ENCODE results near the gene DIS3L.
"Not testable (repeated sequence)": the region's sequence is repeated elsewhere in the genome, so short reads cannot be mapped to it uniquely, and the experiment has no call there.

Gene DIS3L

DNA sequence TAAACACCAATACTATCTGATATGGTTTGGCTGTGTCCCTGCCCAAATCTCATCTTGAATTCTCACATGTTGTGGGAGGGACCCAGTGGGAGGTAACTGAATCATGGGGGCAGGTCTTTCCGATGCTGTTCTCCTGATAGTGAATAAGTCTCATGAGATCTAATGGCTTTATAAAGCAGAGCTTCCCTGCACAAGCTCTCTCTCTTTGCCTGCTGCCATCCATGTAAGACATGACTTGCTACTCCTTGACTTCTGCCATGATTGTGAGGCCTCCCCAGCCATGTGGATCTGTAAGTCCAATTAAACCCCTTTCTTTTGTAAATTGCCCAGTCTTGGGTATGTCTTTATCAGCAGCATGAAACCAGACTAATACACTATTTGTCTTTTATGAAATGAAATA is 30.5 kb upstream of the DIS3L start:
- not testable (repeated sequence) for H3K27ac Mint-ChIP-seq; H3K4me3 Mint-ChIP-seq; H3K9me3 Mint-ChIP-seq; H3K36me3 Mint-ChIP-seq (ENCODE audit: low read depth); H3K4me1 Mint-ChIP-seq (ENCODE audit: low read depth)
- peaks cover 29% of the 10 kb centered on the region for H3K27me3 Mint-ChIP-seq

DNA sequence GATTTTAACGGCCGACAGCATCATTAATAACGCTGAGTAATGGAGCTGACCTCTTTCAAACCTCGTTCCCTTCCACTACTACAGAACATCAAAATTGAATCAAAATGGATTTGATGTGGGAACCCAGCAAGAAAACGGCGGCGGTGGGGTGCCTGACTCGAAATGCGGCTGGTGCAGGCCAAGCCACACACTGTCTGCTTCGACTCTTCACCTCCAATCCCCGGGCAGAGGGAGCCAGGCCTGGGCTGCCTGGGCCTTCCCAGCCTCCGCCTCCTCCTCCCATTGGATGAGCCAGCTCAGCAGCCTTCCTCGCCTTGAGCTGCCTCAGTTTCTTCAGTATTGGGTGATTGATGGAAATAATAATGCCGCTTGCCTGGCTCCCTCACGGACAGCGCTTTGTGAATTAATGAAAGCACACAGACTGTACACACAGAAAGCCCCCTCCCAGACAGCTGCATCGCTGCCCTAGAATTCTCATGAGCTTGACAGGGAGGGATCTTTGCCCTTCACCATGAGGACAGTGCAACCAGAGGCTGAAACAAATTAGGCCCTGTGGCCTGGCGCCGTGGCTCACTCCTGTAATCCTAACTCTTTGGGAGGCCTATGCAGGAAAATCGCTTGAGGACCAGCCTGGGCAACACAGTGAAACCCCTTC is 28.4 kb upstream of the DIS3L start:
- H3K36me3 Mint-ChIP-seq (ENCODE audit: low read depth), result no peaks in the 10 kb centered on the region
- H3K27me3 Mint-ChIP-seq, result peaks cover 26% of the 10 kb centered on the region
- no peaks in the 10 kb centered on the region for H3K4me1 Mint-ChIP-seq (ENCODE audit: low read depth)
- no peak overlapping the region for H3K4me3 Mint-ChIP-seq
- H3K27ac Mint-ChIP-seq, result no peak overlapping the region
- H3K9me3 Mint-ChIP-seq, result peaks cover 9% of the 10 kb centered on the region

DNA sequence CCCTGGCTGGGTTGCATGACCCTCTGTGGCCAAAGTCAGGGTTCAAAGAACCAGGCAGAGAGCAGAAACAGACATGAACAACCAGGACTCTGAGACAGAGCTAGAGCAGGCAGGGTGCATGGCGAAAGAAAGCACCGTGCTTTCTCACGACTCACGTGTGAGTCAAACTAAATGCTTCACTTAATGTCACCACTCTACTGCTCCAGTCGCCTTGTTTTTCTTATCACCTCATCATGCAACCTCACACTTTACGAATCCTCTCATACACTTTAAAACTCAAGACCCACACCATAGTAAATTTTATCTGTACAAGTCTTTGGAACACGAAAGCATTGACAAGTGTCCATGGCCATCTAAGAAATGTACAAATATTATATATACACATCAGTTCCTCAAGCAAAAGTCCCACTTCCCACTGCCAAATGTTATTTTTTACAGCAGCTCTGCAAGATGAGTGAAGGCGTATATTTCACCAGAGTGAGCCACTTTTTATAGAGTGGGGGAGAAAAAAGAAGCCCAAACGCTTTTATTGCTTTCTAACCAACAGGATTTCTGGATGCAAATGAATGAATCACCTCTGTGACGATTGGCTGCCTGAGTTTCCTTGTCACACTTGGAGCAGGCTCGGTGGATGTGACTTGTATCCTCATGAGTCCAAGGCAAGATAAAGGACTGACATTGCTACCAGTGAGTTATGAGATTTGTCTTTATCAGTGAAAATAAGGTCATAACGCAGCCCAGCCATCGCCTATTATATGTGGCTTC is 23.9 kb upstream of the DIS3L start:
- Mint-ChIP-seq H3K27me3 (peaks cover 5% of the 10 kb centered on the region), H3K27ac (no peak overlapping the region), H3K9me3 (no peaks in the 10 kb centered on the region), H3K4me1 (ENCODE audit: low read depth) (peaks cover 4% of the 10 kb centered on the region), H3K4me3 (no peak overlapping the region), H3K36me3 (ENCODE audit: low read depth) (no peaks in the 10 kb centered on the region)

DNA sequence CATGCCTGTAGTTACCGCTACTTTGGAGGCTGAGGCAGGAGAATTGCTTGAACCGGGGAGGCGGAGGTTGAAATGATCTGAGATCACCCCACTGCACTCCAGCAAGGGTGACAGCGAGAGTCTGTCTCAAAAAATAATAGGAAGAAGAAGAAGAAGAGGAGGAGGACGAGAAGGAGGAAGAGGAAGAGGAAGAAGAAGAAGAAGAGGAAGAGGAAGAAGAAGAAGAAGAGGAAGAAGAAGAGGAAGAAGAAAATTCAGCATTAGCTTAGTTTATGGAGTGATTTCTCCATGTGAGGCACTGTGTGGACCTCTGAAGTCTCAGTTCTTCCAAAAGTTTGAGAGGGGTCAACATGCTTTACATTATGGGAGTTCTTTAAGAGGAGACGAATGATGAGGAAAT is 22.4 kb upstream of the DIS3L start:
- no peak overlapping the region for H3K4me3 Mint-ChIP-seq
- peaks cover 4% of the 10 kb centered on the region for H3K4me1 Mint-ChIP-seq (ENCODE audit: low read depth)
- H3K36me3 Mint-ChIP-seq (ENCODE audit: low read depth), result no peaks in the 10 kb centered on the region
- H3K9me3 Mint-ChIP-seq, result no peaks in the 10 kb centered on the region
- H3K27me3 Mint-ChIP-seq, result peaks cover 5% of the 10 kb centered on the region
- no peak overlapping the region for H3K27ac Mint-ChIP-seq

DNA sequence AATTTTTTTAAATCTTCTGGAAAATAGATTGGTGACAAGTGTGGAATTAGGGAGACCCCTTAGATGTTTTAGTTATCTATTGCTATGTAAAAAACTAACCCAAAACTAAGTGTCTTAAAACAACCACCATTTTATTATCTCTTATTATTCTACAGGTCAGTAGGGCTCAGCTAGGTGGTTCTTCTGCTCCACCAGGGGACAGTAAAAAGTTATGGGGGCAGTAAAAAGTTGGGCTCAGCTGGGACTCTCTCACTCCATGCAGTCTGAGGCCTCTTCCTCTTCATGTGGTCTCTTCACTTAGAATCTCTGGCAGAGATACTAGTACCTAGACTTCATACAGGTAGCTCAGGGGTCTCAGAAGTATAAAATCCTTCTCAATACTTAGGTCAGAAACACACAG is 18.0 kb upstream of the DIS3L start:
- Mint-ChIP-seq H3K9me3 (no peaks in the 10 kb centered on the region), H3K27ac (no peak overlapping the region), H3K4me1 (ENCODE audit: low read depth) (peaks cover 4% of the 10 kb centered on the region), H3K4me3 (no peak overlapping the region), H3K36me3 (ENCODE audit: low read depth) (no peaks in the 10 kb centered on the region), H3K27me3 (peaks cover 3% of the 10 kb centered on the region)

DNA sequence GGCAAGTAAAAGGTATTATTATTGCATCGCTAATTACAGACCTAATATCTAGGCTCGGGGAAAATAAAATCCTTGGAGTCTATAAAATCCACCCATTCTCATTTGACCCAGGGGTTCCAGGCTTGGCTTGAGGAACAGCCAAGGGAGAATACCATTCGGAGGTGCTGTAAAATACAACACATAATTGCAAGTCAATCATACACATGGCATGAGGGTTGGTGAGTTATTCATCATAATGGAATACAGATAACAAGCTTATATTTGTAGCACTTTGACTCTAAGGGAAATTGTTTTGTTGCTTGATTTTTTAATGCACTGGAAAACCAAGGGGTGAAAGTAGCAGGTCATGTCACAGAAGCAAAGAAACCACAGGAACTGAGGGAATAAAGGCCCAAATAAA is 16.8 kb upstream of the DIS3L start:
- Mint-ChIP-seq H3K4me1 (ENCODE audit: low read depth) (no peaks in the 10 kb centered on the region), H3K27me3 (peaks cover 3% of the 10 kb centered on the region), H3K4me3 (no peak overlapping the region), H3K36me3 (ENCODE audit: low read depth) (no peaks in the 10 kb centered on the region), H3K27ac (no peak overlapping the region), H3K9me3 (no peaks in the 10 kb centered on the region)

DNA sequence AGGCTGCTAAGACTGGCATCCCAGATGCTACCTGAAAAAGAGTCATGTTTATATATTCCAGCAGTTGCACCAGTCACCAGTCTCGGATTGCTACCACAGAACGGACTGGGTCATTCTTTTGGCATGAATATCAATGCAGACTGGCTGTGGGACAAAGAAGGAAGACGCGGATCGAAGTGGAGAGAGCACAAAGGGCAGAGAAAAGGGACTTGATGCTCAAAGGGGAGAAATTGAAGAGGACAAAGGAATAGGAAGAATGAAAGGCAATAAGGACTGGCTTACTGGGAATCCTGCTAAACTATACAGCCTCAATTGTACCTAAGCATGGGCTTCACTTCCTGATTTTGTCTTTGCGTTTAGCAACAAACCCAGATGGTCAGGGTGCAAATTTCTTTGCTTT is 15.3 kb upstream of the DIS3L start:
- Mint-ChIP-seq H3K4me1 (ENCODE audit: low read depth) (no peaks in the 10 kb centered on the region), H3K36me3 (ENCODE audit: low read depth) (no peaks in the 10 kb centered on the region), H3K27ac (no peak overlapping the region), H3K27me3 (peaks cover 3% of the 10 kb centered on the region), H3K9me3 (no peaks in the 10 kb centered on the region), H3K4me3 (no peak overlapping the region)

DNA sequence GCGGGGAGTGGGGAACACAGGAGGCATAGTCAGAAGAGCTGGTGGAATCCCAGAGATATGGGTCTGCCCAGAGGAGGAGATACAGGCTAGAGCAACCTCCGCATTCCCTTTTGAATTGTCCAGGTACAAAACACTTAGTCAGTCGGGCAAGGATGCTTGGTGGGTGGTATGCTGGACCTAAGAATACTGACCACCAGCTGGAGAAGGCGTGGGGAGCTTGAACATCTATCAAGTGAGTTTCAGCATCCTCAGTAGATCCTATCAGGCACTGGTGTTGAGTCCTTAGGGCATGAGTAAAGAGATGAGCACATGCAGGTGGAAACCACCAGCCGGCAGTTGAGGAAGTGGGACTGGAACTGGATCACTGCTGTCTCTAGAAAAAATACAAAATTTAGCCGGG is 14.7 kb upstream of the DIS3L start:
- peaks cover 3% of the 10 kb centered on the region for H3K27me3 Mint-ChIP-seq
- H3K9me3 Mint-ChIP-seq, result no peaks in the 10 kb centered on the region
- no peak overlapping the region for H3K4me3 Mint-ChIP-seq
- no peak overlapping the region for H3K27ac Mint-ChIP-seq
- no peaks in the 10 kb centered on the region for H3K36me3 Mint-ChIP-seq (ENCODE audit: low read depth)
- no peaks in the 10 kb centered on the region for H3K4me1 Mint-ChIP-seq (ENCODE audit: low read depth)

DNA sequence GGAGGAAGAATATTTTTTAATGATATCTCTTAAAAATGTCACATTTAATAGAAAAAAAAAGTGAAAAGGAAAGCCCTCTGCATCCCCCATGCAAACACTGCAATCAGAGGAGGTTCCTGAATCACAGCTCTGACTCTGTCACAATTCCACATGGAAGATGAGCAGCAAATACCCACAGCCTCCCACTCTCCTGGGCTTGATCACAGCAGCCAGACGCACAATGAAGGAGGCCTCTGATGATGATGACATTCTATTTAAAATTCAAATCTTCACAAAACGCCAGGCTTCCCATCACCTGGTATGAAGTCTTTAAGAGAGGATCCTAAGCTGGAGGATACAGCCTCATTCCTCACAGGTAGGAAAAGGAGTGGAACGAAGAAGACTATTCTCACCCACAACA is 9.1 kb upstream of the DIS3L start:
- Mint-ChIP-seq H3K9me3 (no peaks in the 10 kb centered on the region), H3K27ac (no peak overlapping the region), H3K4me1 (ENCODE audit: low read depth) (peaks cover 5% of the 10 kb centered on the region), H3K36me3 (ENCODE audit: low read depth) (no peaks in the 10 kb centered on the region), H3K27me3 (peaks cover 3% of the 10 kb centered on the region), H3K4me3 (no peak overlapping the region)

DNA sequence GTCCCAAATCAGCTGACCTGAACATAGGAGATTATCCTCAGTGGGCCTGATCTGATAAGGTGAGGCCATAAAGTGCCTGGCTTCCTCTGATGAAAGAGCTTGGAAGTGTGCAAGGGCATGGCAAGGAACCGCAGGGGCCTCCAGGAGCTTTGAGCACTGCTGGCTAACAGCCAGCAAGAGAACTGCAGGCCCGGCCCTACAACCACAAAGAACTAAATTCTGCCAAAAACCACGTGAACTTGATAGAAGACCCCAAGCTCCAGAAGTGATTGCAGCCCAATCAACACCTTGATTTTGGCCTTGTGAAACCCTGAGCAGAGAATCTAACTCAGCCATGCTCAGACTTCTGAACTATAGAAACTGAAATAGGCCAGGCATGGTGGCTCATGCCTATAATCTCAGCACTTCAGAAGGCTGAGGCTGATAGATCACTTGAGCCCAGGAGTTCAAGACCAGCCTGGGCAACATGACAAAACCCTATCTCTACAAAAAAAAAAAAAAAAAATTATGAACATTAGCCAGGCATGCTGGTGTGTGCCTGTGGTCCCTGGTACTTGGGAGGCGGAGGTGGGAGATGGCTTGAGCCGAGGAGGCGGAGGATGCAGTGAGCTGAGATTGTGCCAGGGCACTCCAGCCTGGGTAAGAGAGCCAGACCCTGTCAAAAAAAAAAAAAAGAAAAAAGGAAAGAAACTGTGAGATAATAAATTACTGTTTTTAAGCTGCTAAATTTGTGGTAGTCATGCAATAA is 7.7 kb upstream of the DIS3L start:
- H3K4me1 Mint-ChIP-seq (ENCODE audit: low read depth), result peaks cover 12% of the 10 kb centered on the region

DNA sequence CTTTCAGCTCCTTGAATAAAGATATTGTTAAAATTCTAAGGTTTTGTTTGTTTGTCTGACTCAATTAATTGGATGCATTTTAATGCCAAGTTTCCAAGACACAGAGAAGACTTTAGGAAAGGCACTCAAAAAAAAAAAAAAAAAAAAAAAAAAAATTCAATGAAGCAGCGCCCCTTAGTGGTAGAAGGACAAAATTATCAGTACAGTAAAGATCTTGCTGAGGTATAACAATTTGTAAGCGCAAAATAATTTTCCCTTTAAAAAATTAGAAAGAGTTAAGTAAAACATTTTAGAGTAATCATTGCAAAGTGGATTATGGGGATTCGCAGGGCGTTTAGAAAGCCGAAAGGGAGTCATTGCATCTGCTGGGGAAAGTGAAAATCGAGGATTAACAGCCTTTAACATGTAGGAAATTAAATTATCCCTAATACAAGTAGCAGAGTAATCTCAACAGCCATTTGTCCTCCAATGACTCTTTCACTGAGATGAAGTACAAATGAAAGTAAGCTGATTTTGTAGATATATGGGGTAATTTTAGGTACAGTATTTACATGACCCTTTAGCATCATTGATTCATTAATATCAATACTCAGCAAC is 5.8 kb upstream of the DIS3L start:
- H3K4me1 Mint-ChIP-seq (ENCODE audit: low read depth), result peaks cover 23% of the 10 kb centered on the region
- H3K9me3 Mint-ChIP-seq, result no peaks in the 10 kb centered on the region
- H3K4me3 Mint-ChIP-seq, result no peak overlapping the region
- H3K27me3 Mint-ChIP-seq, result no peaks in the 10 kb centered on the region
- no peak overlapping the region for H3K27ac Mint-ChIP-seq
- no peaks in the 10 kb centered on the region for H3K36me3 Mint-ChIP-seq (ENCODE audit: low read depth)

More for the DNA sequence above, 7.7 kb upstream of the DIS3L start:
- Mint-ChIP-seq H3K36me3 (ENCODE audit: low read depth) (no peaks in the 10 kb centered on the region), H3K27ac (no peak overlapping the region), H3K27me3 (no peaks in the 10 kb centered on the region), H3K9me3 (no peaks in the 10 kb centered on the region), H3K4me3 (no peak overlapping the region)

DNA sequence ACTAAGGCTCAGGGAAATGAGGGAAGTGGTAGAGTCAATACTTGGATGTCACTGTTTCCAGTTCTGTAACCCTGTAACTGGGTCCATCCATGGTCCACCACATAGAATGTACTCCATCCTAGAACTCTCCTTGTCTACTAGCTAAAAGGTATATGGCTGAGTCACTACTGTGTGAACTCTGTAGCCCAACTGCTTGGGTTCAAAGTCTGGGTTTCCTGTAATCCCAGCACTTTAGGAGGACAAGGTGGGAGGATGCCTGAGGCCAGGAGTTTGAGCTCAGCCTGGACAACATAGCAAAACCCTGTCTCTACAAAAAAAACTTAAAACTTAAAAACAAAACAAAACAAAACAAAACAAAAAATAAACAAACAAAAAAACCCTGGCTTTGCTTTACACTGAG is 5.3 kb upstream of the DIS3L start:
- Mint-ChIP-seq H3K4me3 (no peak overlapping the region), H3K4me1 (ENCODE audit: low read depth) (peaks cover 25% of the 10 kb centered on the region), H3K36me3 (ENCODE audit: low read depth) (no peaks in the 10 kb centered on the region), H3K27me3 (no peaks in the 10 kb centered on the region), H3K9me3 (no peaks in the 10 kb centered on the region), H3K27ac (no peak overlapping the region)

DNA sequence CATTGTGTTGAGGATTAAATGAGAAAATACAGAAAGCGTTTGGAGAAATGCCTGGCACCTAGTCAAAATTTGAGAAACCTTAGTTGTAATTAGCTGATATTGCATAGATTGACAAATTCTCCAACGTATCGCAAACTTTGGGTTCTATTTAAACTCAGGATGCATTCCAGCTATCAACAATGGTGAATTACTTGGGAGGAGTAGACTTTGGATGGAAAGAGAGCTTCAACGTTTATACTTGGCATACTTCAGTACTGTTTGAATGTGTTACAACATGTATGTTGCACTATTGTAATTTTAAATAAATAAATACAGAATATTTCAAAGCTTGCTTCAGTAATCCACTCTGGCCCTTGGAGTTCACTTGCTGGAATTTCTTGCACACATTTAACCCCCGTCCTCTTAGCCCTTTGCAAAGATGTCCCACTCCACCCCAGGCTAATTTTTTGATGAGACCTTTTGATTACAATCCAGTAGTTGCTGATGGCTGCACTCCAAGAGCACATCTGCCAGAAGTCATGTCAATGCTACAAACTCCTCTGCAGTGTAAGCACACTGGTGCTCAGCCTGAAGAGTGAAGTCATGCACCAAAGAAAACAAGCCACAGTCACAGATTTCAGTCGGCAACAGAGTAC is 4.7 kb upstream of the DIS3L start:
- no peak overlapping the region for H3K27ac Mint-ChIP-seq
- no peak overlapping the region for H3K4me3 Mint-ChIP-seq
- peaks cover 25% of the 10 kb centered on the region for H3K4me1 Mint-ChIP-seq (ENCODE audit: low read depth)
- no peaks in the 10 kb centered on the region for H3K9me3 Mint-ChIP-seq
- H3K27me3 Mint-ChIP-seq, result no peaks in the 10 kb centered on the region
- no peaks in the 10 kb centered on the region for H3K36me3 Mint-ChIP-seq (ENCODE audit: low read depth)

DNA sequence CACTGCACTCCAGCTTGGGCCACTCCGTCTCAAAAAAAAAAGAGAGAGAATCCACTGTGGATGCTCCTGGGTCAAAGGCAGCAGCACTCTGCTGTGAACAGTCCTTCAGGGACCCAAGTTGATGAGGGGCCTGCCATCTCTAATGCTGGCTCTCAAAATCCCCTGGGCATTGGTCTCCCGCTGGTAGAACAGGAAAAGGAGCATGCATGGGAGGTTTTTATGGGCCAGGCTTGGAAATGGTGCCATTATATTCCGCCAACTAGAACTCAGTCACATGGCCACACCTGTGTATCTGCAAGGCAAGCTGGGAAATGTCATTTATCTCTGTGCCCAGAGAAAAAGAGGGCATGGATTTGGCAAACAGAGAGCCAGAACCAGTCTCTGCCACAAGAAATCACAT is 3.4 kb upstream of the DIS3L start:
- H3K27ac Mint-ChIP-seq, result no peak overlapping the region
- H3K4me1 Mint-ChIP-seq (ENCODE audit: low read depth), result peaks cover 35% of the 10 kb centered on the region
- no peaks in the 10 kb centered on the region for H3K27me3 Mint-ChIP-seq
- H3K9me3 Mint-ChIP-seq, result no peaks in the 10 kb centered on the region
- H3K4me3 Mint-ChIP-seq, result no peak overlapping the region
- H3K36me3 Mint-ChIP-seq (ENCODE audit: low read depth), result no peaks in the 10 kb centered on the region

DNA sequence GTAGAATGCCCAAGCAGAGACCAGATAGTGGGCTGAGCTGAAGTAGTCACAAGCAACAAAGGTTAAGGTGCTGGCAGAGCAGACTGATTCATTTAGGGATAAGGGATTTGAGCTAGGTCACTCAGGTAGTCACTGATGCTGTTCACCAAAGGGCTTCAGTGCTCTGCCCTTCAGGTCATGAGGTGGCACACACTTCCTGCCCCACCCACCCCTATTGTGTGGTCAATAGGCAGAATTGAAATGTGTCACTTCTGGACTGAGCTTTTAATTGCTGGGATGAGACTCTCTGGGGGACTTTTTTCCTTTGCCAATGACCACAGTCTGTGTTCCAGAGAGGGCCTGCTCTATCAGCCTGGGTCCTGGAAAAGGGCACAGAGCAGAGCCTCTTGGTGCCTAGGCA is 2.9 kb upstream of the DIS3L start:
- H3K27ac Mint-ChIP-seq, result no peak overlapping the region
- H3K27me3 Mint-ChIP-seq, result no peaks in the 10 kb centered on the region
- H3K4me3 Mint-ChIP-seq, result no peak overlapping the region

More for the DNA sequence above, 2.9 kb upstream of the DIS3L start:
- Mint-ChIP-seq H3K4me1 (ENCODE audit: low read depth) (peaks cover 40% of the 10 kb centered on the region), H3K36me3 (ENCODE audit: low read depth) (no peaks in the 10 kb centered on the region), H3K9me3 (no peaks in the 10 kb centered on the region)
